CD4-positive, alpha-beta T cell (primary cell): Measurements from ENCODE around the gene LRP4. TPM values are rescaled to one million over a fixed set of nuclear protein-coding genes. Genes with fewer than 3 reads are reported as not detected.

Experiments
- ATAC-seq: fragments of 200-7000 bp; cut with Tn5 transposase; one replicate; pipeline ENCODE4 v1.10.0; 2022; ENCODE audit warnings: mild to moderate bottlenecking; ENCODE audit not compliant: poor library complexity
- CTCF ChIA-PET: fragments of 350-600 bp; sonication (Branson Sonifier 250); formaldehyde crosslinking; loops from one replicate; lab custom pipeline; 2021; ENCODE audit warnings: antibody characterized with exemption, inconsistent platforms; lab: Charles Lee
- POLR2A ChIA-PET: fragments of 350-600 bp; sonication (Branson Sonifier 250); formaldehyde crosslinking; loops from one replicate; lab custom pipeline; 2021; ENCODE audit warnings: antibody characterized with exemption, inconsistent platforms; lab: Charles Lee
- DNase-seq, 14 experiments: peaks; one replicate each; pipeline ENCODE4 v3.0.0-alpha.2; 2013 to 2020; ENCODE audit warnings: mixed read lengths in 2 of 14
- H3K27ac ChIP-seq, 2 donors: one replicate each; pipeline versions ENCODE4 v1.5.1 to v1.7.0; 2013; ENCODE audit warnings: low read length in 2 of 2, low read depth in 1 of 2, mild to moderate bottlenecking in 1 of 2
- H3K27me3 ChIP-seq, 2 experiments: 1 replicate in 1 of 2; 2 replicates in 1 of 2; pipeline versions ENCODE4 v1.6.1 to v1.7.0; 2013; ENCODE audit warnings: low read length in 2 of 2, control low read depth in 1 of 2, mild to moderate bottlenecking in 1 of 2, moderate library complexity in 1 of 2; ENCODE audit not compliant: insufficient read depth in 2 of 2, control insufficient read depth in 1 of 2
- H3K36me3 ChIP-seq: one replicate; pipeline ENCODE4 v1.6.1; 2013; ENCODE audit warnings: low read length, control low read depth; ENCODE audit not compliant: insufficient read depth
- H3K4me1 ChIP-seq: one replicate; pipeline ENCODE4 v1.6.1; 2013; ENCODE audit warnings: low read length, control low read depth; ENCODE audit not compliant: insufficient read depth
- H3K4me3 ChIP-seq: one replicate; pipeline ENCODE4 v1.5.1; 2013; ENCODE audit warnings: mild to moderate bottlenecking, low read length, moderate library complexity
- H3K9me3 ChIP-seq, 2 experiments: 1 replicate in 1 of 2; 2 replicates in 1 of 2; pipeline versions ENCODE4 v1.6.1 to v1.7.0; 2013; ENCODE audit warnings: low read length in 2 of 2, mild to moderate bottlenecking in 2 of 2, control low read depth in 1 of 2, moderate library complexity in 1 of 2; ENCODE audit not compliant: control insufficient read depth in 1 of 2, insufficient read depth in 1 of 2
- H3K27ac Mint-ChIP-seq: one replicate; pipeline ENCODE4 v1.8.0; 2020; ENCODE audit warnings: mixed read lengths
- H3K27me3 Mint-ChIP-seq: one replicate; pipeline ENCODE4 v1.8.0; 2021; ENCODE audit warnings: mixed read lengths
- H3K36me3 Mint-ChIP-seq: one replicate; pipeline ENCODE4 v1.8.0; 2021; ENCODE audit warnings: low read depth, mixed read lengths
- H3K4me1 Mint-ChIP-seq: one replicate; pipeline ENCODE4 v1.8.0; 2021; ENCODE audit warnings: low read depth, mixed read lengths
- H3K4me3 Mint-ChIP-seq: one replicate; pipeline ENCODE4 v1.8.0; 2020; ENCODE audit warnings: mild to moderate bottlenecking, mixed read lengths
- H3K9me3 Mint-ChIP-seq: one replicate; pipeline ENCODE4 v1.8.0; 2020; ENCODE audit warnings: mixed read lengths
- CTCF ChIP-seq: fragments of 200-600 bp; IDR thresholded peaks from one replicate; pipeline ENCODE4 v1.8.0; 2022; ENCODE audit warnings: antibody characterized with exemption, mild to moderate bottlenecking
- intact Hi-C, 2 experiments: fragments of 100-400 bp; cut with DNase I in 1 of 2; cut with micrococcal nuclease in 1 of 2; formaldehyde crosslinking; loops; one replicate each; pipeline versions ENCODE4 v1.15.1 to v1.9.0; 2023 to 2025; cut with DNase I, micrococcal nuclease
- total RNA-seq, 174 experiments: library from RNA in 2 of 174; stranded (reverse) in 2 of 174; gene quantifications; one replicate each; pipeline ENCODE4 v1.2.3 and lab custom pipeline; 2021 to 2026

Gene LRP4
- total RNA-seq, 2 experiments from 2014 or later = not detected

GRCh38 chr11:46826310-46827044, 91.9 kb downstream of the LRP4 start:
- POLR2A ChIA-PET = interaction anchor here (0.6 to 1.5 kb wide), 5 partner anchors 8 to 958 kb away, joined by 3 to 8 read pairs (median 4); partner anchors contain the start of gene CKAP5
- intact Hi-C loops = loop anchor here (1.0 kb wide), 1 partner anchor 20 kb away; the partner anchor contains the start of gene CKAP5 (in 2 of the 2)
- no peaks in the 10 kb centered on the region for H3K36me3 ChIP-seq

GRCh38 chr11:46808799-46809431, 109.4 kb downstream of the LRP4 start:
- H3K36me3 Mint-ChIP-seq = peaks cover 69% of the 10 kb centered on the region
- CTCF ChIA-PET = no interaction called here

More at GRCh38 chr11:46826310-46827044, 91.9 kb downstream of the LRP4 start:
- Histone ChIP-seq H3K9me3 (no peaks in the 10 kb centered on the region), H3K27ac (no peak overlapping the region), H3K4me1 (peaks cover 17% of the 10 kb centered on the region), H3K27me3 (no peaks in the 10 kb centered on the region), H3K4me3 (peak overlapping the region; percentile 61)
- CTCF ChIA-PET = interaction anchor here (1.0 to 1.4 kb wide), 3 partner anchors 12 to 19 kb away, joined by 4 to 6 read pairs (median 4); no protein-coding TSS in a partner anchor
- Mint-ChIP-seq H3K4me1 (peaks cover 38% of the 10 kb centered on the region), H3K36me3 (no peaks in the 10 kb centered on the region), H3K27me3 (no peaks in the 10 kb centered on the region), H3K9me3 (no peaks in the 10 kb centered on the region), H3K4me3 (peak overlapping the region; percentile 83), H3K27ac (peak overlapping the region; percentile 44)
- ATAC-seq (peak; percentile 100), DNase-seq (peak; percentile 47 to 81 (median 68))
- no peak for TF ChIP-seq CTCF

More at GRCh38 chr11:46808799-46809431, 109.4 kb downstream of the LRP4 start:
- Histone ChIP-seq H3K9me3 (no peaks in the 10 kb centered on the region), H3K27ac (no peak overlapping the region), H3K4me3 (no peak overlapping the region), H3K4me1 (no peaks in the 10 kb centered on the region), H3K27me3 (no peaks in the 10 kb centered on the region), H3K36me3 (peaks cover 40% of the 10 kb centered on the region)
- ATAC-seq (no peak), DNase-seq (peak in 3 of 14 experiments; percentile 33 to 46 (median 35))
- Mint-ChIP-seq H3K9me3 (no peaks in the 10 kb centered on the region), H3K4me3 (no peak overlapping the region), H3K4me1 (no peaks in the 10 kb centered on the region), H3K27me3 (no peaks in the 10 kb centered on the region), H3K27ac (no peak overlapping the region)
- no peak for TF ChIP-seq CTCF
- POLR2A ChIA-PET = no interaction called here
- intact Hi-C loops = no loop called here

Other genes starting within 250 kb of the LRP4 start
- 10 to 100 TPM; 33.7 to 36.3 TPM for gene ARHGAP1, start 217.9 kb downstream of the LRP4 start, total RNA-seq
- 10 to 100 TPM; 22.7 to 23.0 TPM for gene ZNF408, start 217.5 kb downstream of the LRP4 start, total RNA-seq
- not detected for gene F2, start 199.3 kb downstream of the LRP4 start, total RNA-seq
- gene CKAP5, start 72.3 kb downstream of the LRP4 start, total RNA-seq = 10 to 100 TPM; 23.2 to 26.9 TPM
- gene CSTPP1, start 18.2 kb upstream of the LRP4 start, total RNA-seq = 1 to 10 TPM; 6.6 to 7.3 TPM